B cell (primary cell): ENCODE results near the gene GNG11.

ENCODE experiments used
- EZH2 ChIP-seq: IDR thresholded peaks from 2 replicates; pipeline ENCODE4 v1.6.1; 2012; ENCODE audit warnings: borderline replicate concordance, low read depth, mild to moderate bottlenecking, moderate library complexity, low read length; ENCODE audit not compliant: insufficient read depth, poor library complexity, severe bottlenecking
- TF ChIP-seq, protein P1 (sequence below): fragments of 200-600 bp; IDR thresholded peaks from one replicate; pipeline ENCODE4 v1.8.0; 2022; ENCODE audit warnings: antibody characterized with exemption, mild to moderate bottlenecking

DNA sequence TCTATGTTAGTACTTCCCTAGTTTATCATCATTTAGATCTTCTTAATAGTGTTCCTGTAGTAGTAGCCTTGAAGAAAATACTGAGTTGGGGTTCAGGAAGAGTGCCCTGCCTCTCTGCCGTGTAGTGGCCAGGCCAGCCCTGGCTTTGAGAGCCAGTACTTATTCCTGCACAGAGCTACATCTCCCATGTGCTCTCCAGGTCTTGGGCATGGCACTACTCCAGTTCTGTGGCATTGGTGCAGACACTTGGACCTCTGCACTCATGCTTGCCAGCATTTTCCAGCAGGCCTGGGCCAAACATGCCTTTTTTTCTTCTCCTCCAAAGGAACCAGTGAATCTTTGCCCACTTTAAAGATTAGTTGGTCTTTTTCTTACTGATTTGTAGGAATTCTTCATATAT lies 5.3 kb downstream of the GNG11 start:
- no peak for TF ChIP-seq EZH2
- TF ChIP-seq, protein P1, sequence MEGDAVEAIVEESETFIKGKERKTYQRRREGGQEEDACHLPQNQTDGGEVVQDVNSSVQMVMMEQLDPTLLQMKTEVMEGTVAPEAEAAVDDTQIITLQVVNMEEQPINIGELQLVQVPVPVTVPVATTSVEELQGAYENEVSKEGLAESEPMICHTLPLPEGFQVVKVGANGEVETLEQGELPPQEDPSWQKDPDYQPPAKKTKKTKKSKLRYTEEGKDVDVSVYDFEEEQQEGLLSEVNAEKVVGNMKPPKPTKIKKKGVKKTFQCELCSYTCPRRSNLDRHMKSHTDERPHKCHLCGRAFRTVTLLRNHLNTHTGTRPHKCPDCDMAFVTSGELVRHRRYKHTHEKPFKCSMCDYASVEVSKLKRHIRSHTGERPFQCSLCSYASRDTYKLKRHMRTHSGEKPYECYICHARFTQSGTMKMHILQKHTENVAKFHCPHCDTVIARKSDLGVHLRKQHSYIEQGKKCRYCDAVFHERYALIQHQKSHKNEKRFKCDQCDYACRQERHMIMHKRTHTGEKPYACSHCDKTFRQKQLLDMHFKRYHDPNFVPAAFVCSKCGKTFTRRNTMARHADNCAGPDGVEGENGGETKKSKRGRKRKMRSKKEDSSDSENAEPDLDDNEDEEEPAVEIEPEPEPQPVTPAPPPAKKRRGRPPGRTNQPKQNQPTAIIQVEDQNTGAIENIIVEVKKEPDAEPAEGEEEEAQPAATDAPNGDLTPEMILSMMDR, result no peak
